Gastroesophageal sphincter (tissue), 4 donors: ENCODE data around the gene MPL. TPM values are rescaled to one million over a fixed set of nuclear protein-coding genes. Genes with fewer than 3 reads are reported as not detected.

Source experiments
- ATAC-seq: fragments of 150-250 bp; one replicate; pipeline ENCODE4 v1.9.1; 2016; ENCODE audit warnings: mild to moderate bottlenecking, moderate library complexity
- H3K27ac ChIP-seq, 4 donors: fragments of 200-600 bp; sonication (generic) in 3 of 4; 1 replicate in 3 of 4; 2 replicates in 1 of 4; pipeline ENCODE4 v1.5.1; 2016 to 2019
- H3K27me3 ChIP-seq: fragments of 200-600 bp; sonication (generic); one replicate; pipeline ENCODE4 v1.5.1; 2019
- H3K36me3 ChIP-seq, 2 donors: fragments of 200-600 bp; sonication (generic); one replicate each; pipeline ENCODE4 v1.5.1; 2019; ENCODE audit warnings: control low read depth in 1 of 2
- H3K4me1 ChIP-seq, 3 donors: fragments of 200-600 bp; sonication (generic); 1 replicate in 2 of 3; 2 replicates in 1 of 3; pipeline ENCODE4 v1.5.1; 2016 to 2019; ENCODE audit warnings: control low read depth in 2 of 3
- H3K4me3 ChIP-seq, 2 donors: fragments of 200-600 bp; sonication (generic); one replicate each; pipeline ENCODE4 v1.5.1; 2019; ENCODE audit warnings: mild to moderate bottlenecking in 1 of 2, moderate library complexity in 1 of 2
- H3K9me3 ChIP-seq, 3 donors: fragments of 200-600 bp; sonication (generic); one replicate each; pipeline ENCODE4 v1.5.1; 2017 to 2019; ENCODE audit warnings: control low read depth in 2 of 3
- EP300 ChIP-seq: sonication (generic); formaldehyde crosslinking; IDR thresholded peaks from one replicate; pipeline ENCODE4 v1.6.1; 2017; ENCODE audit warnings: antibody characterized with exemption, mild to moderate bottlenecking
- POLR2A ChIP-seq, 2 donors: fragments of 450-650 bp; IDR thresholded peaks; one replicate each; pipeline ENCODE4 v1.6.1; 2017; ENCODE audit warnings: antibody characterized with exemption in 2 of 2, mild to moderate bottlenecking in 2 of 2, moderate library complexity in 1 of 2
- POLR2AphosphoS5 ChIP-seq: sonication (generic); formaldehyde crosslinking; IDR thresholded peaks from one replicate; pipeline ENCODE4 v1.6.1; 2017; ENCODE audit warnings: antibody characterized with exemption
- WGBS, 2 donors: methylation state at CpG; one replicate each; pipeline ENCODE4 v1.1.5; 2018; ENCODE audit warnings: low coverage in 1 of 2; 5-methylcytosine and 5-hydroxymethylcytosine counted together
- total RNA-seq, 4 donors: library from RNA; depleted of rRNA; stranded (reverse); fragments of >200 nt; gene quantifications; one replicate each; pipeline ENCODE4 v1.1.0, GENCODE V29; 2016
- TF ChIP-seq, protein P1 (sequence below), 4 experiments: fragments of 200-600 bp in 2 of 4; fragments of 450-650 bp in 2 of 4; sonication (generic) in 1 of 4; IDR thresholded peaks; one replicate each; pipeline ENCODE4 v1.5.1; 2017 to 2019; ENCODE audit warnings: antibody characterized with exemption in 4 of 4, mild to moderate bottlenecking in 2 of 4, moderate library complexity in 2 of 4

The MPL gene
- total RNA-seq, 4 donors from 2014 or later, result 0.27 to 1.1 TPM; not detected in 2

DNA sequence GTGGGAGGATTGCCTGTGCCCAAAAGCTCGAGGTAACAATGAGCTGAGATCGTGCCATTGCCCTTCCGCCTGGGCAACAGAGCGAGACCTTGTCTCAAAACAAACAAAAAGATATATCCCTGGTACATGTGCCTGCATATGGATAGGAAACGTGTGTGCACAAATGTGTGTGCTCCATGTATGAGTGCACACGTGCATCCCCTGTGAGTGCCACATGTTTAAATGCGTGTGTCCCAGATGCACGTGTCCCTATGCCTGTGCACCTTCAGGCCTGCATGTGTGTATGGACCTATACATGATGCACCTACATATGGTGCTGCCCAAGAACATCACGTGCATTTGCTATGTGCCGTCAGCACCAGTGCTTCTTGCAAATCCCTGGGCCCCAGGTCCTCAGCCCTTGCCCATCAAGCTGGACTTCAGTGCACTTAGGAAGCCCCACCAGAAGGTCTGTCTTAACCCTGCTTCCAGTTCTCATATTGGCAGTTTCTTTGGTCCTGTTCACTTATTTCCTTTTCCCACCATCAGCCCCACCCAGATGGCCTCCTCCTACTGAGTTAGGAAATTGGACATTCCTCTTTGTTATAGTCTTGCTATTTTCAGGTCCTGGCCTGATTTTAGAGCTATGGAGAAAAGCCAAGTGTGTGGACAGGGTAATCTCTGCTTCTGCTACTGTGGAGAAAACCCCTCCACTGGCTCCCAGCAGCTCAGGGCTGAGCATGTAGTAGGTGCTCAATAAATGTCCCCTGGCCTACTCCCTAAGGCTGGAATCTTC, 21.5 kb upstream of the MPL start:
- ATAC-seq, result no peak
- H3K36me3 ChIP-seq, result no peaks in the 10 kb centered on the region
- H3K9me3 ChIP-seq, result no peaks in the 10 kb centered on the region
- no peaks in the 10 kb centered on the region for H3K4me1 ChIP-seq
- 90 to 96% methylated on average over 5 to 8 of the region's 10 CpGs for WGBS, 2 donors
- TF ChIP-seq POLR2AphosphoS5 (no peak), EP300 (no peak), POLR2A (IDR thresholded peaks at IDR 0.05) (no peak)
- TF ChIP-seq, protein P1, sequence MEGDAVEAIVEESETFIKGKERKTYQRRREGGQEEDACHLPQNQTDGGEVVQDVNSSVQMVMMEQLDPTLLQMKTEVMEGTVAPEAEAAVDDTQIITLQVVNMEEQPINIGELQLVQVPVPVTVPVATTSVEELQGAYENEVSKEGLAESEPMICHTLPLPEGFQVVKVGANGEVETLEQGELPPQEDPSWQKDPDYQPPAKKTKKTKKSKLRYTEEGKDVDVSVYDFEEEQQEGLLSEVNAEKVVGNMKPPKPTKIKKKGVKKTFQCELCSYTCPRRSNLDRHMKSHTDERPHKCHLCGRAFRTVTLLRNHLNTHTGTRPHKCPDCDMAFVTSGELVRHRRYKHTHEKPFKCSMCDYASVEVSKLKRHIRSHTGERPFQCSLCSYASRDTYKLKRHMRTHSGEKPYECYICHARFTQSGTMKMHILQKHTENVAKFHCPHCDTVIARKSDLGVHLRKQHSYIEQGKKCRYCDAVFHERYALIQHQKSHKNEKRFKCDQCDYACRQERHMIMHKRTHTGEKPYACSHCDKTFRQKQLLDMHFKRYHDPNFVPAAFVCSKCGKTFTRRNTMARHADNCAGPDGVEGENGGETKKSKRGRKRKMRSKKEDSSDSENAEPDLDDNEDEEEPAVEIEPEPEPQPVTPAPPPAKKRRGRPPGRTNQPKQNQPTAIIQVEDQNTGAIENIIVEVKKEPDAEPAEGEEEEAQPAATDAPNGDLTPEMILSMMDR (IDR thresholded peaks at IDR 0.05), result no peak
- H3K4me3 ChIP-seq, result no peak overlapping the region
- H3K27ac ChIP-seq, result no peak overlapping the region
- H3K27me3 ChIP-seq, result no peaks in the 10 kb centered on the region

DNA sequence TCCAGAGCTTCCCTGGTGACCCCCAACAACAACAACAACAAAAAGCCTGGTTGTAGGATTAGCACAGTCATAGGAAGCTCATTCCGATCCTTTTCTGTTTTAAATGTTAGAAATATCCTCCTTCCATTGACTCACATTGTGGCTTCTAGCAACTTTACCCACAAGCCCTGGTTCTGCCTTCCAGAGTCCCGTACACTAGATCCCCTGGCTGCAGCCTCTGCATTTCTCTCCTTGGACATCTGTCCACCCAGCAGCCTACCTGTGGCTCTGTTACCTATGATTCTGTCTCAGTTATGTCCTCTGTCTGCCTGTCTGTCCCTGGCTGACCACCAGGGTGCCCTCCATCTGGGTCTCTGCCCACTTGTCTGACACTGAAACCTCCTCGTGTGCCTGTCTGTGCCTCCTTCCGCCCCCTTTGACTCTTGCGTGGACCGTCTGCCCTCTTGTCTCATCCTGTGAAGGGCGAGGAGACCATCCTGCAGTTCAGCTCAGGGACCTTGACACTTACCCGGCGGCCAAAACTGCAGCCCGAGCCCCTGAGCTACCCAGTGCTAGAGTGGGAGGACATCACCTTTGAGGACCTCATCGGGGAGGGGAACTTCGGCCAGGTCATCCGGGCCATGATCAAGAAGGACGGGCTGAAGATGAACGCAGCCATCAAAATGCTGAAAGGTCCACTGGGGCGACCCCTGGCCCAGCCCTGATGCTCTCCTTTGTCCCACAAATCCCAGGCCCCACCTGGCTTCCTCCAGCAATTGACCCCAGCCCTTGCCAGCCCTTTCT, 20.7 kb upstream of the MPL start:
- H3K4me1 ChIP-seq, result no peaks in the 10 kb centered on the region
- ATAC-seq, result no peak
- H3K9me3 ChIP-seq, result no peaks in the 10 kb centered on the region
- H3K36me3 ChIP-seq, result no peaks in the 10 kb centered on the region
- H3K27ac ChIP-seq, result no peak overlapping the region
- TF ChIP-seq, protein P1 (IDR thresholded peaks at IDR 0.05), result no peak
- TF ChIP-seq EP300 (no peak), POLR2AphosphoS5 (no peak), POLR2A (IDR thresholded peaks at IDR 0.05) (no peak)
- no peaks in the 10 kb centered on the region for H3K27me3 ChIP-seq
- H3K4me3 ChIP-seq, result no peak overlapping the region
- 77 to 80% methylated on average over 3 to 9 of the region's 16 CpGs for WGBS, 2 donors

DNA sequence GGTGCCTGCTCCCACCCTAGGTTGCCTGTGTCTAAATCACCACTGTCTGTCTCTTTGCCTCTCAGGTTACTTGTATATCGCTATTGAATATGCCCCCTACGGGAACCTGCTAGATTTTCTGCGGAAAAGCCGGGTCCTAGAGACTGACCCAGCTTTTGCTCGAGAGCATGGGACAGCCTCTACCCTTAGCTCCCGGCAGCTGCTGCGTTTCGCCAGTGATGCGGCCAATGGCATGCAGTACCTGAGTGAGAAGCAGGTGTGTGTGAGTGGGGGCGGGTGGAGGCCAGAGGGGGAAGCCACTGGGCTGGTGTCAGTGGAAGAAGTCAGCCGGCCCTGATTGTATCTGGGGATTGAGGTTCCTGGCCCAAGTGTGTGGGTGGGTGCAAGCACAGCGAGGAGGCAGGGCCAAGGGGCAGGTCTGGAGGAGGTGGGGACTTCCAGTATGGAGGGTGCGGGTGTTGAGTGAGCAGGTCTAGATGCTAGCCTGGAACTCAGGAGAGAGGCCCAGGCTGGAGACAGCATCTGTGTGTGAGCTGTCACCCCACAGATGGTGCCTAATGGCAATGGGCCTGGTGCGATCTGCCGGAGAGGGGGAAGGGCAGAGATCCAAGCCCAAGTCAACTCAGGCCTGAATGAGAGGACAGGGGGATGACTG, 19.7 kb upstream of the MPL start:
- H3K36me3 ChIP-seq, result no peaks in the 10 kb centered on the region
- no peak overlapping the region for H3K4me3 ChIP-seq
- no peaks in the 10 kb centered on the region for H3K4me1 ChIP-seq
- H3K27ac ChIP-seq, result no peak overlapping the region
- H3K9me3 ChIP-seq, result no peaks in the 10 kb centered on the region
- TF ChIP-seq EP300 (no peak), POLR2AphosphoS5 (no peak), POLR2A (IDR thresholded peaks at IDR 0.05) (no peak)
- TF ChIP-seq, protein P1 (IDR thresholded peaks at IDR 0.05), result no peak
- no peak for ATAC-seq
- 40 to 83% methylated on average over 1 to 14 of the region's 15 CpGs for WGBS, 2 donors
- no peaks in the 10 kb centered on the region for H3K27me3 ChIP-seq

DNA sequence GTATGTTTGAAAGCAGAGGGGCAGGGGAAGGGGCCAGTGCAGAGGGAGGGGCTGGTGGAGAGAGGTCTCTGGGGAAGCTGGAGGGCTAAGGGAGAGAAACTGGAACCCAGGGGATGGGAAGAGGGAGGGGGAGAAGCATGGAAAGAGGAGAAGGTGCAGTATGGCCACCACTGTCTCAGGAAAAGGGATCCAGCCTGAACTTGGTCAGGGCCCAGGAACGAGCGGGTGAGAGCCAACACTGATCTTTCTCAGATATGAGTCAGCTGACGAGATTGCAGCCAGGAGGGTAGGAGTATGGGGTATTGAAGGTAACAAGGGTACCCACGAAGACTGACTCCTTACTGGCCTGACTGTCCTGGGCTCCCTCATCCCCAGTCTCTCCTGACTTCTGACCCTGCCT, 18.8 kb upstream of the MPL start:
- no peak for ATAC-seq

More for the DNA sequence above, 18.8 kb upstream of the MPL start:
- H3K4me1 ChIP-seq, result no peaks in the 10 kb centered on the region
- no peak overlapping the region for H3K27ac ChIP-seq
- TF ChIP-seq POLR2A (IDR thresholded peaks at IDR 0.05) (no peak), EP300 (no peak), POLR2AphosphoS5 (no peak)
- TF ChIP-seq, protein P1 (IDR thresholded peaks at IDR 0.05), result no peak
- H3K4me3 ChIP-seq, result no peak overlapping the region
- WGBS, 2 donors, result 71 to 80% methylated on average over 4 of the region's 4 CpGs
- H3K27me3 ChIP-seq, result no peaks in the 10 kb centered on the region
- H3K9me3 ChIP-seq, result peaks cover 0 to under 1% (median 0%) of the 10 kb centered on the region in 3 donors
- no peaks in the 10 kb centered on the region for H3K36me3 ChIP-seq
